Left renal cortex interstitium (tissue), 4 donors: ENCODE results near the gene IL6ST. TPM values are rescaled to one million over a fixed set of nuclear protein-coding genes. Genes with fewer than 3 reads are reported as not detected.
"Not testable (repeated sequence)": the region's sequence is repeated elsewhere in the genome, so short reads cannot be mapped to it uniquely, and the experiment has no call there.

Source experiments
- DNase-seq, 4 donors: peaks; one replicate each; pipeline ENCODE4 v3.0.0-alpha.2; 2013; ENCODE audit warnings: low read depth in 4 of 4, low spot score in 2 of 4, missing footprints in 1 of 4
- polyA plus RNA-seq, 4 donors: library from polyadenylated mRNA; unstranded; fragments of 120-200 nt; gene quantifications; one replicate each; pipeline ENCODE4 v1.2.1, GENCODE V29; 2013; ENCODE audit not compliant: insufficient read length in 4 of 4

The IL6ST gene
- polyA plus RNA-seq, 4 donors, result 104 to 148 (median 122) TPM

DNA sequence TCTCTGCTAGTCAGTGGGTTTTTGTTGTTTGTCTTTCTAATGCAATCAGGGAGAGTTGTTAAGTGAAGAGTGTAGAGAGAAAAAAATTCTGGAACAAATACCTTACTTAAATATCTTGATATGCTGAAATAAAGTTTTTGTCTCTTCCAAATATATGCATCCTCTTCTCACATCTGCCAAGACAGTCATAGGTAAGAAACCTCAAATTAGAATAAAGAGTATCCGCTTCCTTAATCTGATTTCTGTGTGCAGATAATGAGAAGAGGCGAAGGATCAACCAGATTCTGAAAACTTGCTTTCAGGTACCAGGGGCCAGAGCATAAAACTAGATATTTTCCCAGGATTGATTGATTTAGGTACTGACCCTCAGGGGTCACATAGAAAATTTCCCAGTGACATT lies 11.3 kb upstream of the IL6ST start:
- no peak for DNase-seq

DNA sequence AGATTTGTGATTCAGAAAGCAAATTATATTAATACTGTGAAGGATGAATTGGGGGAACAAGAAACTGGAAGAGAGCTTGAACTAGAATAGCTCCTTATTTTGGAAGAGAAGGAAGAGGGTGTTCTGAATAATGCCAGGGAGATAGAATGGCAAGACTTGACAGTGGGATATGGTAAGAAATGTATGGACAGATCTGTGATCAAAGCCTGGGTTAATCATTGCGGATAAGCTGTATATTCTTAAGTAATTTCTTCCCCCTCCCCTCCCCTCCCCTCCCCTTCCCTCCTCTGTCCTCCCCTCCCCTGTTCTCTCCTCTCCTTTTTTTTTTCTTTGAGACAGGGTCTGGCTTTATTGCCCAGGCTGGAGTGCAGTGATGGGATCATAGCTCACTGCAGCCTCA lies 10.1 kb upstream of the IL6ST start:
- DNase-seq, result no peak

DNA sequence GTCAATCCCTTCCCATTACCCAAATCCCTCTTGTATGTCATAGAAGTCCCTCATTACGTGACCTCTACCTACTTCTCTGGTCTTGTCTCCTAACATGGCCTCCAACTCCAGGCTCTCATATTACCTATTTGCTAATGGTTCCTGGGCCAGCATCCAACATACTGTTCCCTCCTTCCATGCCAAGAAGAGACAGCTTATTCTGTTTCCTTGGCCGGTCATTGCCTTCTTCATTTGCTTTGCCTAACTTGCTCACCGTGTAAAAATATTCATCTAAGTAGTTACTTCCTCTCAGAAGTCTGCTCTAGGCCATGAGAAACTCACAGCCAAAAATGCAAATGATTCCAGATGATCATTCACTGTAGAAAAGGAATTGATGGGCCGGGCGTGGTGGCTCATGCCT lies 8.9 kb upstream of the IL6ST start:
- DNase-seq, result no peak

DNA sequence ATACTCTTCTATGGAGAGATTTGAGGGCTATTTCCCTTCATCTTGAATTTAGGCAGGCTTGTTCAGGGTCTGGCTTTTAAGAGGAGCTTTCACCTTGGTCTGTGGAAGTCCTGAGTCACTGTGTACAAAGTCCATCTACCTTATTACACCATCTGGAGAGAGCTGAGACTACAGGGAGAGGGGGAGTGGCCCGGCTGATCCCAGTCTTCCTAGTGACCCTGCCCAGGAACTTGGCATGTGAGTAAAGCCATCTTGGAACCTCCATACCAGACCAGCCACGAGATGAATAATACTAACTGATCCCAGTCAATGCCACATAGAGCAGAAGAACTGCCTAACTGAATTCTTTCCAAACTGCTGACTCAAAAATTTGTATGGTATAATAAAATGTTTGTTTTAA lies 8.4 kb upstream of the IL6ST start:
- DNase-seq, result no peak

DNA sequence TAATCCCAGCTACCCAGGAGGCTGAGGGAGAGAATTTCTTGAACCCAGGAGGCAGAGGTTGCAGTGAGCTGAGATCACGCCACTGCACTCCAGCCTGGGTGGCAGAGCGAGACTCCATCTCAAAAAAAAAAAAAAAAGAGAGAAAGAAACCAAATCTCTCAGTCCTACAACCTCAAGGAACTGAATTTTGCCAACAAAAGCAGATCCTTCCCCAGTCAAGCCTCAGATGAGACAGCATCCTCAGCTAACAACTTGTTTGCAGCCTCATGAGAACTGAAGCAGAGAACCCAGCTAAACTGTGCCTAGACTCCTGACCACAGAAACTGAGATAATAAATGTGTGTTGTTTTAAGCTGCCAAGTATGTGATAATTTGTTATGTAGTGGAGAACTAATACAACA lies 7.5 kb upstream of the IL6ST start:
- no peak for DNase-seq

GRCh38 chr5:56000221-56000620 lies 5.5 kb upstream of the IL6ST start:
- DNase-seq, result not testable (repeated sequence)

GRCh38 chr5:55998966-55999365 lies 4.2 kb upstream of the IL6ST start:
- no peak for DNase-seq

DNA sequence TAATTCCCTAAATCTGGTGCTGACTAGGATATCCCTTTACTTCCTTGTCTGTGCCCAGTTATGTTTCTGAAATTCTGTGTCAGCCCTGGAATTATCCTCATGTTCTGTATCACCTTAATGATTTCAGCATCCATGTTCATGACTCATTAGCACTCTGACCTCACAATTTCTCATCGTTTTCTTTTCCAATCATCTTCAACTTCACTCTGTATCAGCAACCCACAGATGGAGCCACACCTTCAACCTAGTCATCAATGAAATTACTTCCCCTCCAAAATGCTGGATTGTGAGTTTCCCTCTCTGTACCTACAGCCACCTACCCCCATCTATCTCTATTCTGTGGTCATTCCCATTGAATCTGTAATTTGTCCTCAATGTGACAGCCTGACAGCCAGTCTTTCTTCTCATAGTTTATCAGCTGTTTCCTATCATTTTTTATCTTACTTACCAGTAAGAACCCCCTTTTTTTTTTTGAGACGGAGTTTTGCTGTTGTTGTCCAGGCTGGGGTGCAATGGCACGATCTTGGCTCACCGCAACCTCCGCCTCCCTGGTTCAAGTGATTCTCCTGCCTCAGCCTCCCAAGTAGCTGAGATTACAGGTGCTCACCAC lies 3.1 kb upstream of the IL6ST start:
- no peak for DNase-seq

- peak; percentile 87 to 95 (median 92) for DNase-seq
Measured at GRCh38 chr5:55994998-55995914, 493 bp upstream of the IL6ST start.

- peak in 3 of 4 donors; percentile 29 to 72 (median 34) for DNase-seq
Measured at GRCh38 chr5:55993731-55994494, 850 bp downstream of the IL6ST start.

DNA sequence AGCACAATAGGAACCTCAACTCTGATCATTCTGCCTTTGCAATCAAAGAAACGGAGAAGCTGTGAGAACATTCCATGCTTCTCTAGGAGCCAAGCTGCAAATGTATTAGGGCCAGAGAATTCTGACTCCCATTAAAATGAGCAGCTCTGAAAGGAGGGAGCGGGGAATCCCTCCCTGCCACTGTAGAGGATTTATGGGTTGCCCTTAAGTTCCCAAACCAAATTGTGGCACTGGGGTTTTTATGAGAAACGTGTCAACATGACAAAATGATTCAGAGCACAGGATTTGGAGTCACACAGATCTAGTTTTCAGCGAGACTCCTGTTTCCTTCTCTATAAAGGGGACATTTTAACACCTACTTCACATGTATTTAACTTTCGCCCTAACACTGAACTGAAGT lies 1.8 kb downstream of the IL6ST start:
- DNase-seq, result peak in 2 of 4 donors; percentile 39 to 41

- DNase-seq, result no peak
Measured at GRCh38 chr5:55991768-55992486, 2.8 kb downstream of the IL6ST start.

DNA sequence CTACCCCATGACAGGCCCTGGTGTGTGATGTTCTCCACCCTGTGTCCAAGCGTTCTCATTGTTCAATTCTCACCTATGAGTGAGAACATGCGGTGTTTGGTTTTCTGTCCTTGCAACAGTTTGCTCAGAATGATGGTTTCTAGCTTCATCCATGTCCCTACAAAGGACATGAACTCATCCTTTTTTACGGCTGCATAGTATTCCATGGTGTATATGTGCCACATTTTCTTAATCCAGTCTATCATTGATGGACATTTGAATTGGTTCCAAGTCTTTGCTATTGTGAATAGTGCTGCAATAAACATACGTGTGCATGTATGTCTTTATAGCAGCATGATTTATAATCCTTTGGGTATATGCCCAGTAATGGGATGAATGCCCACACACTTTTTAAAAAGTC lies 3.9 kb downstream of the IL6ST start:
- DNase-seq, result not testable (repeated sequence)

DNA sequence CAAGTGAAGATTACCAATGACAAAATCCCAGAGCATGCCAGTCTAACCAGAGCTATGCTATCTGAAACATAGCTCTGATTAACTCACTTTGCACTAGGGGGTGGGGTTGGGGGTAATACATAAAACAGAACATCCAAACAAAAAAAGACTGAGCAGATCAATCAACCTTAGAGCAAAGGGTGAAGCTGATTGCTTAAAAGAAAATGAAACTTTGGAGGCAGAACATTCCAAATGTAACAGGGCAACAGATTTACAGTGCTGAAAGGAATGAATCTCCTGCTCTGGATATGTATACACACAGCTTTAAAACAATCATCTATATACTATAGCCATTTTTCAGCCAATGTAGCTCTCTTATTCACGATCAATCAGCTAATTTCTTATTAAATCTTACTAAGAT lies 4.9 kb downstream of the IL6ST start:
- DNase-seq, result no peak

- no peak for DNase-seq
Measured at GRCh38 chr5:55988979-55989638, 5.7 kb downstream of the IL6ST start.

DNA sequence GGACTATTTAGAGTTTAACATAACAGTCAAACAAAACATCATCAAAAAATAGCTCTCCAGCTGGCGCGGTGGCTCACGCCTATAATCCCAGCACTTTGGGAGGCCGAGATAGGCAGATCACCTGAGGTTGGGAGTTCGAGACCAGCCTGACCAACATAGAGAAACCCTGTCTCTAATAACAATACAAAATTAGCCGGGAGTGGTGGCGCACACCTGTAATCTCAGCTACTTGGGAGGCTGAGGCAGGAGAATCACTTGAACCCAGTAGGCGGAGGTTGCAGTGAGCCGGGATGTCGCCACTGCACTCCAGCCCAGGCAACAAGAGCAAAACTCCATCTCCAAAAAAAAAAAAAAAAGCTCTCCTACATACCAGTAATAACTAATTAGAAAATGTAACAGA lies 6.3 kb downstream of the IL6ST start:
- not testable (repeated sequence) for DNase-seq

DNA sequence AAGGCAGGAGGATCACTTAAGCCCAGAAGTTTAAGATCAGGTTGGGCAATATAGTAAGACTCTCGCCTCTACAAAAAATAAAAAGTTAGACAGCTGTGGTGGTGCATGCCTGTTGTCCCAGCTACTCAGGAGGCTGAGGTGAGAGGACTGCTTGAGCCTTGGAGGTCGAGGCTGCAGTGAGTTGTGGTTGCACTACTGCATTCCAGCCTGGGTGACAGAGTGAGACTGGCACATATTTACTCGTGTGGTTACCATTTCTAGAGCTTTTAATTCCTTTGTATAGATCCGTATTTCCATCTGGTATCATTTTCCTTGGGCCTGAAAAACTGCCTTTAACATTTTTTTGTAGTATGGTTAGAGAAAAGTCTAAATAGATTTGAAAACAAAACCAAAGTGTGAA lies 7.8 kb downstream of the IL6ST start:
- no peak for DNase-seq

DNA sequence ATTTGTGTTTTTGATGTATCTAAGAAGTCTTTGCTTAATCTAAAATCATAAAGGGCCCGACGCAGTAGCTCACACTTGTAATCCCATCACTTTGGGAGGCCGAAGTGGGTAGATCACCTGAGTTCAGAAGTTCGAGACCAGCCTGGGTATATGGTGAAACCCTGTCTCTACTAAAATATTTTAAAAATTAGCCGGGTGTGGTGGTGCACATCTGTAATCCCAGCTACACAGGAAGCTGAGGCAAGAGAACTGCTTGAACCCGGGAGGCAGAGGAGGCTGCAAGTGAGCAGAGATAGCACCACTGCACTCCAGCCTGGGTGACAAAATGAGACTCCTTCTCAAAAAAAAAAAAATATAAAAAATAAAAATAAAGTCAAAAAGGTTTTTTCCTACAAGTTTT lies 9.6 kb downstream of the IL6ST start:
- DNase-seq, result no peak

- DNase-seq, result no peak
Measured at GRCh38 chr5:55983986-55984385, 10.8 kb downstream of the IL6ST start.

DNA sequence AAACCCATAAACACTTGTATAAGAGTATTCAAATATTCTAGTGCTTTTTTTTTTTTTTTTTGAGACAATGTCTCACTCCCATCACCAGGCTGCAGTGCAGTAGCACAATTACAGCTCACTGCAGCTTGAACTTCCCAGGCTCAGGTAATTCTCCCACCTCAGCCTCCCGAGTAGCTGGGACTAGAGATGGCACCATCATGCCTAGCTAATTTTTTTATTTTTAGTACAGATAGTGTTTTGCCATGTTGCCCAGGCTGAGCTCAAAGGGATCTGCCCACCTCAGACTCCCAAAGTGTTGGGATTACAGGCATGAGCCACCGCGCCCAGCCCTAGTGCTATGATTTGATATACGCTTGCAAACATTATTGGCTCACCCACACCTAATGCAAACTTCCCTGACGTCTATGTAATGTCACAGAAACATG lies 11.8 kb downstream of the IL6ST start:
- DNase-seq, result no peak
